HL-60 (cell line): Measurements from ENCODE around the gene KLHL30.

Experiments used
- POLR2AphosphoS5 ChIP-seq: IDR thresholded peaks from 2 replicates; pipeline ENCODE4 v1.6.1; 2012; ENCODE audit warnings: low read depth
- TF ChIP-seq, protein P1 (sequence below): IDR thresholded peaks from one replicate; pipeline ENCODE4 v1.5.1; 2011; ENCODE audit warnings: low read length, control low read depth, inconsistent platforms; ENCODE audit not compliant: insufficient read depth
- TF ChIP-seq, protein P2 (sequence below): IDR thresholded peaks from 2 replicates; pipeline ENCODE4 v1.6.1; 2012; ENCODE audit warnings: low read depth; ENCODE audit not compliant: insufficient replicate concordance

DNA sequence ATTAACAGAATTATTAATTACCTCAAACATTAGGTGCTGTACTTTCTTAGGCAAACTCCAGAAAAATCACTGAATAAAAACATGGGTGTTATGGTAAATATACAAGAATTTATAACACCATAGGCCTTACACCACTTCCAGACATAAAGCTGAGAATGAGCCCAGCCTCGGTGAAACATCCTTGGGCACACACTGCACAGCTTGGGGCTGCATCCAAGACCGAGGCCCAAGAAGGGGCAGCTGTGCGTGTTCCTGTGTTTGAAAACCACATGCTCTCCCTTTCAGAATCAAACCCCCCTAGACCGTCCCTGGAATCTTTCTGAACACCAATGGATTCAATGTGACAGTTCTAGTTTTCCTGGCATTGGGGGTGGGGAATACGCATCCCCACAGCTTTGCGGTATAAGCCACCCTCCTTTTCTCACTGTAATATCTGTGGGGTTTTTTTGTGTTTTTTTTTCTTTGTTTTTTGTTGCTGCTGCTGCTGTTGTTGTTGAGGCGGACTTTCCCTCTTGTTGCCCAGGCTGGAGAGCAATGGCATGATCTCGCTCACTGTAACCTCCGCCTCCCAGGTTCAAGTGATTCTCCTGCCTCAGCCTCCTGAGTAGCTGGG lies 33.2 kb downstream of the KLHL30 start:
- TF ChIP-seq, protein P1, sequence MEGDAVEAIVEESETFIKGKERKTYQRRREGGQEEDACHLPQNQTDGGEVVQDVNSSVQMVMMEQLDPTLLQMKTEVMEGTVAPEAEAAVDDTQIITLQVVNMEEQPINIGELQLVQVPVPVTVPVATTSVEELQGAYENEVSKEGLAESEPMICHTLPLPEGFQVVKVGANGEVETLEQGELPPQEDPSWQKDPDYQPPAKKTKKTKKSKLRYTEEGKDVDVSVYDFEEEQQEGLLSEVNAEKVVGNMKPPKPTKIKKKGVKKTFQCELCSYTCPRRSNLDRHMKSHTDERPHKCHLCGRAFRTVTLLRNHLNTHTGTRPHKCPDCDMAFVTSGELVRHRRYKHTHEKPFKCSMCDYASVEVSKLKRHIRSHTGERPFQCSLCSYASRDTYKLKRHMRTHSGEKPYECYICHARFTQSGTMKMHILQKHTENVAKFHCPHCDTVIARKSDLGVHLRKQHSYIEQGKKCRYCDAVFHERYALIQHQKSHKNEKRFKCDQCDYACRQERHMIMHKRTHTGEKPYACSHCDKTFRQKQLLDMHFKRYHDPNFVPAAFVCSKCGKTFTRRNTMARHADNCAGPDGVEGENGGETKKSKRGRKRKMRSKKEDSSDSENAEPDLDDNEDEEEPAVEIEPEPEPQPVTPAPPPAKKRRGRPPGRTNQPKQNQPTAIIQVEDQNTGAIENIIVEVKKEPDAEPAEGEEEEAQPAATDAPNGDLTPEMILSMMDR, result no peak
- TF ChIP-seq POLR2AphosphoS5, result no peak
- TF ChIP-seq, protein P2, sequence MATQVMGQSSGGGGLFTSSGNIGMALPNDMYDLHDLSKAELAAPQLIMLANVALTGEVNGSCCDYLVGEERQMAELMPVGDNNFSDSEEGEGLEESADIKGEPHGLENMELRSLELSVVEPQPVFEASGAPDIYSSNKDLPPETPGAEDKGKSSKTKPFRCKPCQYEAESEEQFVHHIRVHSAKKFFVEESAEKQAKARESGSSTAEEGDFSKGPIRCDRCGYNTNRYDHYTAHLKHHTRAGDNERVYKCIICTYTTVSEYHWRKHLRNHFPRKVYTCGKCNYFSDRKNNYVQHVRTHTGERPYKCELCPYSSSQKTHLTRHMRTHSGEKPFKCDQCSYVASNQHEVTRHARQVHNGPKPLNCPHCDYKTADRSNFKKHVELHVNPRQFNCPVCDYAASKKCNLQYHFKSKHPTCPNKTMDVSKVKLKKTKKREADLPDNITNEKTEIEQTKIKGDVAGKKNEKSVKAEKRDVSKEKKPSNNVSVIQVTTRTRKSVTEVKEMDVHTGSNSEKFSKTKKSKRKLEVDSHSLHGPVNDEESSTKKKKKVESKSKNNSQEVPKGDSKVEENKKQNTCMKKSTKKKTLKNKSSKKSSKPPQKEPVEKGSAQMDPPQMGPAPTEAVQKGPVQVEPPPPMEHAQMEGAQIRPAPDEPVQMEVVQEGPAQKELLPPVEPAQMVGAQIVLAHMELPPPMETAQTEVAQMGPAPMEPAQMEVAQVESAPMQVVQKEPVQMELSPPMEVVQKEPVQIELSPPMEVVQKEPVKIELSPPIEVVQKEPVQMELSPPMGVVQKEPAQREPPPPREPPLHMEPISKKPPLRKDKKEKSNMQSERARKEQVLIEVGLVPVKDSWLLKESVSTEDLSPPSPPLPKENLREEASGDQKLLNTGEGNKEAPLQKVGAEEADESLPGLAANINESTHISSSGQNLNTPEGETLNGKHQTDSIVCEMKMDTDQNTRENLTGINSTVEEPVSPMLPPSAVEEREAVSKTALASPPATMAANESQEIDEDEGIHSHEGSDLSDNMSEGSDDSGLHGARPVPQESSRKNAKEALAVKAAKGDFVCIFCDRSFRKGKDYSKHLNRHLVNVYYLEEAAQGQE, result no peak
